ENCODE data around the gene SPR. TPM values are rescaled to one million over a fixed set of nuclear protein-coding genes. Genes with fewer than 3 reads are reported as not detected.

The SPR gene
- total and polyA plus RNA-seq, 2 of the 13 experiments (the other 11 are each of a cell fraction or from before 2014, with no cell fraction given), result 34.0 to 96.0 TPM

DNA sequence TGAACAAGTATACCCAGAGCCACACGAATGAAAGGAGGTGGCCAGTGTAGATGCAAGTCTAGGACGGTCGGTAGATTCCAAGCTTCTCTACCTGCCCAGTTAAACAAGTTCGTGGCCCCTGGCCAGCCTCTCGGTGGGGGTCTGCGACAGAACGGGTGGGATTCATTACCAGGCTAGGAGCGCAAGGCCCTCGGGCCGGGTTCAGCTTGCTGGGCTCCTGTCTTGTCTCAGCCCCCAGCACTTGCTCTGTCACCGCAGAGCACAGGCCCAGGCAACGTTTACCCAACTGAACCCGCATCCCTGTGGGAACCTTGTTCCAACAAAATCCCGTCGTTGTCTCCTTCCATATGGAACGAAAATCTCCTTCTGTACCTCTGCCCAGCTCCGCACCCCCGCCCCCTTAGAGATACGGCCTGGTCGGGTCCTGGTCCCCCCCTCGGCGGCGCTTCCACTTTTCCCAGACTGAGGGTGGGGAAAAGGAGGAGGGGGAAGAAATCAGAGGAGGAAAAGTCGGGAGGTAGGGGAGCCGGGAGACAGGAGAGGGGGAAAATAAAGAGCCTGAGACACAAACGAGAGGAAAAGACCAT is 28.2 kb downstream of the SPR start (continued):
- TF ChIP-seq, protein P1, sequence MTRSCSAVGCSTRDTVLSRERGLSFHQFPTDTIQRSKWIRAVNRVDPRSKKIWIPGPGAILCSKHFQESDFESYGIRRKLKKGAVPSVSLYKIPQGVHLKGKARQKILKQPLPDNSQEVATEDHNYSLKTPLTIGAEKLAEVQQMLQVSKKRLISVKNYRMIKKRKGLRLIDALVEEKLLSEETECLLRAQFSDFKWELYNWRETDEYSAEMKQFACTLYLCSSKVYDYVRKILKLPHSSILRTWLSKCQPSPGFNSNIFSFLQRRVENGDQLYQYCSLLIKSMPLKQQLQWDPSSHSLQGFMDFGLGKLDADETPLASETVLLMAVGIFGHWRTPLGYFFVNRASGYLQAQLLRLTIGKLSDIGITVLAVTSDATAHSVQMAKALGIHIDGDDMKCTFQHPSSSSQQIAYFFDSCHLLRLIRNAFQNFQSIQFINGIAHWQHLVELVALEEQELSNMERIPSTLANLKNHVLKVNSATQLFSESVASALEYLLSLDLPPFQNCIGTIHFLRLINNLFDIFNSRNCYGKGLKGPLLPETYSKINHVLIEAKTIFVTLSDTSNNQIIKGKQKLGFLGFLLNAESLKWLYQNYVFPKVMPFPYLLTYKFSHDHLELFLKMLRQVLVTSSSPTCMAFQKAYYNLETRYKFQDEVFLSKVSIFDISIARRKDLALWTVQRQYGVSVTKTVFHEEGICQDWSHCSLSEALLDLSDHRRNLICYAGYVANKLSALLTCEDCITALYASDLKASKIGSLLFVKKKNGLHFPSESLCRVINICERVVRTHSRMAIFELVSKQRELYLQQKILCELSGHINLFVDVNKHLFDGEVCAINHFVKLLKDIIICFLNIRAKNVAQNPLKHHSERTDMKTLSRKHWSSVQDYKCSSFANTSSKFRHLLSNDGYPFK (CRISPR knock-in tag; IDR thresholded peaks at IDR 0.05; ENCODE audit: borderline replicate concordance), result no peak
- TF ChIP-seq CBX2 (IDR thresholded peaks at IDR 0.05; ENCODE audit: low read depth, low read length) (peak; percentile 79; the same call in 1 of the 2 replicates), CBX2 (CRISPR knock-in tag; IDR thresholded peaks at IDR 0.05; ENCODE audit: low read depth) (no peak), FOXO1 (CRISPR knock-in tag; IDR thresholded peaks at IDR 0.05) (peak; percentile 7; the same call in 1 of the 2 replicates), MYC (CRISPR knock-in tag; IDR thresholded peaks at IDR 0.05; ENCODE audit: borderline replicate concordance) (no peak), ZNF713 (CRISPR knock-in tag; IDR thresholded peaks at IDR 0.05) (no peak), SRSF1 (optimal IDR thresholded peaks at IDR 0.05; ENCODE audit: low read depth, low read length) (no peak), ZNF547 (CRISPR knock-in tag; IDR thresholded peaks at IDR 0.05) (no peak), ZNF264 (CRISPR knock-in tag; IDR thresholded peaks at IDR 0.05) (no peak)
- TF ChIP-seq, protein P2, sequence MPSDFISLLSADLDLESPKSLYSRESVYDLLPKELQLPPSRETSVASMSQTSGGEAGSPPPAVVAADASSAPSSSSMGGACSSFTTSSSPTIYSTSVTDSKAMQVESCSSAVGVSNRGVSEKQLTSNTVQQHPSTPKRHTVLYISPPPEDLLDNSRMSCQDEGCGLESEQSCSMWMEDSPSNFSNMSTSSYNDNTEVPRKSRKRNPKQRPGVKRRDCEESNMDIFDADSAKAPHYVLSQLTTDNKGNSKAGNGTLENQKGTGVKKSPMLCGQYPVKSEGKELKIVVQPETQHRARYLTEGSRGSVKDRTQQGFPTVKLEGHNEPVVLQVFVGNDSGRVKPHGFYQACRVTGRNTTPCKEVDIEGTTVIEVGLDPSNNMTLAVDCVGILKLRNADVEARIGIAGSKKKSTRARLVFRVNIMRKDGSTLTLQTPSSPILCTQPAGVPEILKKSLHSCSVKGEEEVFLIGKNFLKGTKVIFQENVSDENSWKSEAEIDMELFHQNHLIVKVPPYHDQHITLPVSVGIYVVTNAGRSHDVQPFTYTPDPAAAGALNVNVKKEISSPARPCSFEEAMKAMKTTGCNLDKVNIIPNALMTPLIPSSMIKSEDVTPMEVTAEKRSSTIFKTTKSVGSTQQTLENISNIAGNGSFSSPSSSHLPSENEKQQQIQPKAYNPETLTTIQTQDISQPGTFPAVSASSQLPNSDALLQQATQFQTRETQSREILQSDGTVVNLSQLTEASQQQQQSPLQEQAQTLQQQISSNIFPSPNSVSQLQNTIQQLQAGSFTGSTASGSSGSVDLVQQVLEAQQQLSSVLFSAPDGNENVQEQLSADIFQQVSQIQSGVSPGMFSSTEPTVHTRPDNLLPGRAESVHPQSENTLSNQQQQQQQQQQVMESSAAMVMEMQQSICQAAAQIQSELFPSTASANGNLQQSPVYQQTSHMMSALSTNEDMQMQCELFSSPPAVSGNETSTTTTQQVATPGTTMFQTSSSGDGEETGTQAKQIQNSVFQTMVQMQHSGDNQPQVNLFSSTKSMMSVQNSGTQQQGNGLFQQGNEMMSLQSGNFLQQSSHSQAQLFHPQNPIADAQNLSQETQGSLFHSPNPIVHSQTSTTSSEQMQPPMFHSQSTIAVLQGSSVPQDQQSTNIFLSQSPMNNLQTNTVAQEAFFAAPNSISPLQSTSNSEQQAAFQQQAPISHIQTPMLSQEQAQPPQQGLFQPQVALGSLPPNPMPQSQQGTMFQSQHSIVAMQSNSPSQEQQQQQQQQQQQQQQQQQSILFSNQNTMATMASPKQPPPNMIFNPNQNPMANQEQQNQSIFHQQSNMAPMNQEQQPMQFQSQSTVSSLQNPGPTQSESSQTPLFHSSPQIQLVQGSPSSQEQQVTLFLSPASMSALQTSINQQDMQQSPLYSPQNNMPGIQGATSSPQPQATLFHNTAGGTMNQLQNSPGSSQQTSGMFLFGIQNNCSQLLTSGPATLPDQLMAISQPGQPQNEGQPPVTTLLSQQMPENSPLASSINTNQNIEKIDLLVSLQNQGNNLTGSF (CRISPR knock-in tag; IDR thresholded peaks at IDR 0.05), result peak; percentile 27; the same call in 1 of the 2 replicates
- TF ChIP-seq, protein P3, sequence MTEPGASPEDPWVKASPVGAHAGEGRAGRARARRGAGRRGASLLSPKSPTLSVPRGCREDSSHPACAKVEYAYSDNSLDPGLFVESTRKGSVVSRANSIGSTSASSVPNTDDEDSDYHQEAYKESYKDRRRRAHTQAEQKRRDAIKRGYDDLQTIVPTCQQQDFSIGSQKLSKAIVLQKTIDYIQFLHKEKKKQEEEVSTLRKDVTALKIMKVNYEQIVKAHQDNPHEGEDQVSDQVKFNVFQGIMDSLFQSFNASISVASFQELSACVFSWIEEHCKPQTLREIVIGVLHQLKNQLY (CRISPR knock-in tag; IDR thresholded peaks at IDR 0.05), result no peak
- TF ChIP-seq, protein P4, sequence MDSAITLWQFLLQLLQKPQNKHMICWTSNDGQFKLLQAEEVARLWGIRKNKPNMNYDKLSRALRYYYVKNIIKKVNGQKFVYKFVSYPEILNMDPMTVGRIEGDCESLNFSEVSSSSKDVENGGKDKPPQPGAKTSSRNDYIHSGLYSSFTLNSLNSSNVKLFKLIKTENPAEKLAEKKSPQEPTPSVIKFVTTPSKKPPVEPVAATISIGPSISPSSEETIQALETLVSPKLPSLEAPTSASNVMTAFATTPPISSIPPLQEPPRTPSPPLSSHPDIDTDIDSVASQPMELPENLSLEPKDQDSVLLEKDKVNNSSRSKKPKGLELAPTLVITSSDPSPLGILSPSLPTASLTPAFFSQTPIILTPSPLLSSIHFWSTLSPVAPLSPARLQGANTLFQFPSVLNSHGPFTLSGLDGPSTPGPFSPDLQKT (CRISPR knock-in tag; IDR thresholded peaks at IDR 0.05; ENCODE audit: borderline replicate concordance), result no peak
- TF ChIP-seq, protein P5, sequence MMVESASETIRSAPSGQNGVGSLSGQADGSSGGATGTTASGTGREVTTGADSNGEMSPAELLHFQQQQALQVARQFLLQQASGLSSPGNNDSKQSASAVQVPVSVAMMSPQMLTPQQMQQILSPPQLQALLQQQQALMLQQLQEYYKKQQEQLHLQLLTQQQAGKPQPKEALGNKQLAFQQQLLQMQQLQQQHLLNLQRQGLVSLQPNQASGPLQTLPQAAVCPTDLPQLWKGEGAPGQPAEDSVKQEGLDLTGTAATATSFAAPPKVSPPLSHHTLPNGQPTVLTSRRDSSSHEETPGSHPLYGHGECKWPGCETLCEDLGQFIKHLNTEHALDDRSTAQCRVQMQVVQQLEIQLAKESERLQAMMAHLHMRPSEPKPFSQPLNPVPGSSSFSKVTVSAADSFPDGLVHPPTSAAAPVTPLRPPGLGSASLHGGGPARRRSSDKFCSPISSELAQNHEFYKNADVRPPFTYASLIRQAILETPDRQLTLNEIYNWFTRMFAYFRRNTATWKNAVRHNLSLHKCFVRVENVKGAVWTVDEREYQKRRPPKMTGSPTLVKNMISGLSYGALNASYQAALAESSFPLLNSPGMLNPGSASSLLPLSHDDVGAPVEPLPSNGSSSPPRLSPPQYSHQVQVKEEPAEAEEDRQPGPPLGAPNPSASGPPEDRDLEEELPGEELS (CRISPR knock-in tag; IDR thresholded peaks at IDR 0.05), result no peak
- TF ChIP-seq, protein P6, sequence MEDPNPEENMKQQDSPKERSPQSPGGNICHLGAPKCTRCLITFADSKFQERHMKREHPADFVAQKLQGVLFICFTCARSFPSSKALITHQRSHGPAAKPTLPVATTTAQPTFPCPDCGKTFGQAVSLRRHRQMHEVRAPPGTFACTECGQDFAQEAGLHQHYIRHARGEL (CRISPR knock-in tag; IDR thresholded peaks at IDR 0.05), result no peak
